ENCODE measurements around the gene SLC37A1.

SLC37A1 gene

GRCh38 chr21:42541618-42542017 lies 28.0 kb downstream of the SLC37A1 start:
- in situ Hi-C loops (cut with MboI; ENCODE audit: low sequenced_read_pairs), result no loop called here

DNA sequence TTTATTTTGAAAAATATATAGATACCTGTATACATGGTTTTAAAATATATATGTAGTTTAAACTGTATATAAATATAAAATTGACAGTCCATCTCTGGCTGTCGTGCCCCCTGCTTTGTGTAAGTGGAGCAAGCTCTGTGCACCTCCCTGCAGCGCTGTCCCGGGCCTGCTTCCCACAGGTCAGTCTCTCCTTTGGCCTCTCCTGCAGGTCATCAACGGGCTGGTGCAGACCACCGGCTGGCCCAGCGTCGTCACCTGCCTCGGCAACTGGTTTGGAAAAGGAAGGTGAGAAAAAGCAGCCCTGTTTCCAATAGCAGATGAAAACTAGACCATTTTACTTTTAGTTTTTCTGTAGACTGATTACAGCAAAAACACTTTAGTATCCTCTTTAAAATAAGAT lies 28.5 kb downstream of the SLC37A1 start:
- in situ Hi-C loops (cut with MboI; ENCODE audit: low sequenced_read_pairs), result no loop called here

DNA sequence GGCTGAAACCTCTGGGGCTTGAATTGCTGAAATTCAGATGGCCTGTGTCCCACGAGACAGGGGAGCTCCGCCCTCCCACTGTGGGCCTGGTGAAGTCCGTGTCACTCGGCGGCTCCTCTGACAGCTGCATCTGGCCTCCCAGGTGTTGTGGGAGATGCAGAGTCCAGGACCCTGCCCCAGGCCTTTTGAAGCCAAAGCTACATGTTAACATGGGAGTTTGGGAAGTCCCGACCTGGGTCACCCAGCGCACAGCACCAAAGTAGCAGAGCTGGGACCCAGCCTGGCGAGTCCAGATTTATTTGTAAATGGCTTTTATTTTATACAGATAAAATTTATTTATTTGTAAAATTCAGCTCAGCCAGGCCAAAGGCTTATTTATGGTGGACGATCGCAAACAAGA lies 28.9 kb downstream of the SLC37A1 start:
- in situ Hi-C loops (cut with MboI; ENCODE audit: low sequenced_read_pairs), result no loop called here

DNA sequence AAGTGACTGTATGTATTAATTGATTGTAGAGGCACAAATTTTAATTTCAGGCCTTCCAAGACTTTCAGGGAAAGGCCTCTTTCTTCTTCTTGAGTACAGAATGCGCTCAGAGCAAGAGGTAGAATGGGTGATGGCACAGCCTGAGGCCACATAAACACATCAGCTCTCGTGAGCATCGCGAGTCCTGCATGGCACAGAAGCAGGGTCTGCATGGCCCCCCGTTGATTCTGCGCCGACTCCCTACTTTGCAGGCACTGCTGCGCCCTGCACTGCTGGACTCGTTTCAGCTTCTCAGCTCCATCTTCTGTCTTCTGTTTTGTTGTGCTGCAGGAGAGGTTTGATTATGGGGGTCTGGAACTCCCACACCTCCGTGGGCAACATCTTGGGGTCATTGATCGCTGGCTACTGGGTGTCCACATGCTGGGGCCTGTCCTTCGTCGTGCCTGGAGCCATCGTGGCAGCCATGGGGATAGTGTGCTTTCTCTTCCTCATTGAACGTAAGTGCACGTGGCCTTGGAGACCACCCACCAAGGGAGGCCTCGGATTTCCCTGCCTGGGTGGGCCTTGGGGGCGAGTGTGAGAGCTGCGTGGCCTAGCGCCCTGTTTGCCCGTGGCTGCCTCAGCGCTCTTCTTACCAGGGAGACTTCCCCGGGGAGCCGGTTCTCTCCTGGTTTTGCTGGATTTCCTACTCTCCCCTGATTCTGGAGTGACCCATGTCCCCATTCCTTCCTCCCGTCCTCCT lies 29.6 kb downstream of the SLC37A1 start:
- in situ Hi-C loops (cut with MboI; ENCODE audit: low sequenced_read_pairs), result no loop called here

DNA sequence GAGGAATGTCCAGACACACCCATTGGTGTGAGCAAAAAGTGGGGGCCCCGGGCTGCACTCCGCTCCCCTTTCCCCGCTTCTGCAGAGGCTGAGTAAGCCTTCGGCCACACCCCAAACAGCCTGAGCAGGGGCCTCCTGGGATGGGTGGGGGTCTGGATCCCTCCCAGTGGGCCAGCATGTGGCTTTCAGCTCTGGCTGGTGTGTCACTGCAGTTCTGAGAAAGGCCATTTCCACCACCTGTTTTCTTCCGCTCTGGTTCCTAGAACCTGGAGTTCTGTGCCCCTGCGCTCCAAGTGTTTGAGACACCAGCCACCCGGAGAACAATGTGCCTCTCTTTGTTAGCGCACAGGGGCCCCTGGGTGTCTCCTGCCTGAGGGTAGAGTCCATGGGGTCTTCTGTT lies 30.9 kb downstream of the SLC37A1 start:
- in situ Hi-C loops (cut with MboI; ENCODE audit: low sequenced_read_pairs), result no loop called here

- in situ Hi-C loops (cut with MboI; ENCODE audit: low sequenced_read_pairs), result no loop called here
Measured at GRCh38 chr21:42545317-42545716, 31.7 kb downstream of the SLC37A1 start.

- in situ Hi-C loops (cut with MboI; ENCODE audit: low sequenced_read_pairs), result no loop called here
Measured at GRCh38 chr21:42545745-42546144, 32.1 kb downstream of the SLC37A1 start.

DNA sequence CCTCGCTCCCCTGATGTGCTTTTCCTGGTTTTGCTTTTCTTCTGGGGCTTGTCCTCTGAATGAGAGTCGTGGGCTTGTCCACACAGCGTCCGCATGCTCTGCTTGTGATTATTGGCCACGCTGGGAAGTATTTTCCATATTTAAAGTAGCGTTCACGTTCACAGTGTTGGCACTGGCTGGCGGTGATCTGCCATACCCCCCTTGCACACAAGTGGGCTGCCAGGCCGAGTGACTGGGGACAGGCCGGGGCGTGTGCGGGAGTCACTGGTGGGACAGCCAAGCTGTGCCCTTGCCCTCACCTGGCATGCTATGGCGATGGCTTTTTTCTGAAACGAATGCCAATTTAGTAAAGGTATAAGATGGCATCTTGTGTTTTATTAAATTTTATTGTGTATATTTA lies 32.8 kb downstream of the SLC37A1 start:
- in situ Hi-C loops (cut with MboI; ENCODE audit: low sequenced_read_pairs), result no loop called here

DNA sequence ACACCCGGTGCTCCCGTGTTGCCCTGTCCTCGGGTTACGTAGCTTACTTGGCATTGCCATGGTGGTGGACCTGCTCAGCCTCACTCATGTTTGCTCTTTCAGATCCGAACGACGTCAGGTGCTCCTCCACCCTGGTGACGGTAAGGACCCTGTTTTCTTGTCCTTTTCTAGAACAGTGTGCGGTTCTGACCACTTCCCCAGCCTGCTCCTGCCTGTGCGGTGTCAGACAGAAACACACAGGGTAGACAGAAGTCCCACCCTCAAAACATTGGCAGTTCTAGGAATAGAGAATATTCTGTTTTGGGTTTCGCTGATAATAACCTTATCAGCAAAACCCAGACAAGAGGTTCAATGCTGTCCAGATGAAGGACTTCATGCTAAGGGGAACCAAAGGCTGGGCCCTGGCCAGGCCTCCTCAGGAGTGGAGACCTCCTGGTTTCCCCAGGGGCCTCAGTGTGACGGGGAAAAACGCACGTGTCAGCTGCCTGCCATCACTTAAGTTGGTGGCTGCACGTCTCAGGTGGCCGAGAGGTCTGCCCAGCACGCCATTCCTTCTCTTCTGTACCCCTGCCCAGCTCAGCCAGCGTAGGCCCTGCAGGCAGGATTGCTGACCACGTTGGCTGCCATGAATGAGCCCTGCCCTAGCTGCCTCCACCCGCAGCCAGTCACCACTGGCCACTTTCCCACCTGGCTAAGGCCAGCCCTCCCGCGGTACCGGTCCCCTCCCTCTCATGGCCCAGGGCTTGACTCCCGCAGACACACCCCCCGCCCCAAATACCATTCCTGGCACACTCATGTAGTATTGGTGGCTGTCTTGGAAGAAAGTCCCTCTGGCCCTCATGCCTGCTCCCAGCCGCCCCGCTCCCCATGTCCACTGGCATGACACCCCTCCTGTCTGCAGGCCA lies 33.6 kb downstream of the SLC37A1 start:
- in situ Hi-C loops (cut with MboI; ENCODE audit: low sequenced_read_pairs), result no loop called here

GRCh38 chr21:42547906-42548365 lies 34.3 kb downstream of the SLC37A1 start:
- in situ Hi-C loops (cut with MboI; ENCODE audit: low sequenced_read_pairs), result no loop called here

DNA sequence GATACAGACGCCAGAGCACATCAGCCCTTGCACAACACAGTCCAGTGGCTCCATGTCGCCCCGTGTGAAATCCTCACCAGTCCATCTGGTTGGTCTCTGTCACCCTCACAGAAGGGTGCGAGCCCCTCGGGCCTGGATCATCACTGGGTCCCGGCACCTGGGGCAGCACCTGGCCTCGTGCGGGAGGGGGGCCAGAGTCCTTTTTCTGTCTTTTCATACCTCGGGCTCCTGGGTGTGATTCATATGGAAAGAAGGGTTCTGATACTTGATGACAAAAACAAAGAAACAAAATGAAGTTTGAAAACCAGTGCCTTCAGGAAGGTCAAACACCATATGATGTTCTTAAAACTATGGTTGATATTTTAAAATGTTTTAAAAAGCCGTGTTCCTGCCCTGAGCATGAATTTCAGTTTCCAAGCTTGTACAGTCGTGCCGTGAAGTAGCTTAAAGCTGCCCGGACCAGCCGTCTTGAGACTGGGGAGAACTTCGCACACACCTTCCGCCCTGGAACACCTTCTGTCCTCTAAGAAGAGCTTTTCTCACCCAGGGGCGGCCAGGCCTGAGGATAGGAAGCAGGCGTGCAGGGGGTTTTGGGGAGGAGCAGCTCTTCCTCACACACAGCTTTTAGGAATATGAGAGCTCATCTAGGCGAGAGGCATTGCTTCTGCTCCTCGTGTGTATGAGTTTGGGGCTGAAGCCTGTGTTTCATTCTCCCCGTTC lies 35.2 kb downstream of the SLC37A1 start:
- in situ Hi-C loops (cut with MboI; ENCODE audit: low sequenced_read_pairs), result no loop called here

DNA sequence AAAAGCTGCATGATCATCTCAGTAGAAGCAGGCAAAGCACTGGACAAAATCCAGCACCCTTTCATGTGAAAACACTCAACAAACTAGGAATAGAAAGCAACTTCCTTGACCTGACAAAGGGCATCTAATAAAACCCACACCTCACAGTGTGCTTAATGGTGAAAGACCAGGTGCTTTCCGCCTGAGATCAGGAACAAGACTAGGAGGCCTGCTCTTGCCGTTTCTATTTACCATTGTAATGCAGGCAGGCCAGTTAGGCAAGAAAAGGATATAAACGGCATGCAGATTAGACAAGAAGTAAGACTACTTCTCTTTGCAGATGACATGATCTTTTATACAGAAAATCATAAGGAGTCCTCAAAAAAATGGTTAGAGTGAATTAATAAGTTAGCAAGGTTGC lies 37.2 kb downstream of the SLC37A1 start:
- in situ Hi-C loops (cut with MboI; ENCODE audit: low sequenced_read_pairs), result no loop called here

DNA sequence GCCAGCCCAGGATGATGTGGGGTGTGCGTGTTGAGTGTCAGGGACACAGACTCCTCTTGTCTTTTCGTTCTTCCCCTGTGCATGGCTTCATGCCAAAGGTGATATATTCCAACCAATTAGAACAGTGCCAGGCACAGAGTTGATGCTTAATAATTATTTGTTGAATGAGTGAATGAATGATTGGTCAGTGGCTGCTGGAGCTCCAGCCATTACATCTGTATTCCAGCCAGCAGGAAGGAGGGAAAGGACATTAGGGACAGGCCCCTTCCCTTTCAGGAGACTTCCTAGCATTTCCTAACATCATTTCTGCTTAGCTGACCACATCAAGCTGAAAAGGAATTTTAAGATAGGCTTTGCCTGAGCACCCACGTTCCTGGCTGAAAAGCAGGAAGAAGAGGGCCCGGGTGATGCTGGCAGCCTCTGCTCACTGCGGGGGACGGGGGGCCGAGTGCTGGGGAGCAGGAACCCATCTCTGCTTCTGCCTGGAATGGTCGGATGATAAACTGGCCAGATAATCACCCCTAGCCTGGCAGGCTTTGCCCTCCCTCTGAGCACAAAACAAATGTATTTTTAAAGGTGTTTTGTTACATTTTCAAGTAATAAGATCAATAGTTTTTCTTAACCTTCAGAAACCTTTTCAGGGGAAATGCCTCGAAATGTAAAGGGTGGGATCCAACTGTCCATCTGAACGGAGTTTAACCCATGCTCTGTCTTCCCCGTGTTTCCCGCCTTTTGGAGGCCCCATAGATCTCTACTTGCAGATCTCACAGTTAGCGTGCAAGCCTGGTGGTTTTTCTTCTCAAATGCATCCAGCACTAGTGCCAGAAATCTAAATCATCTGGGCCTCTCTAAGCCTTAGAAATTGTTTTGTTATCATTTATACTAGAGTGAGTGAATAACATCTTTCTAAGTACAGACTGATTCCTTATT lies 39.0 kb downstream of the SLC37A1 start:
- in situ Hi-C loops (cut with MboI; ENCODE audit: low sequenced_read_pairs), result no loop called here

- in situ Hi-C loops (cut with MboI; ENCODE audit: low sequenced_read_pairs), result no loop called here
Measured at GRCh38 chr21:42553435-42553834, 39.8 kb downstream of the SLC37A1 start.

- in situ Hi-C loops (cut with MboI; ENCODE audit: low sequenced_read_pairs), result no loop called here
Measured at GRCh38 chr21:42554251-42554961, 40.8 kb downstream of the SLC37A1 start.

- in situ Hi-C loops (cut with MboI; ENCODE audit: low sequenced_read_pairs), result no loop called here
Measured at GRCh38 chr21:42555756-42556438, 42.2 kb downstream of the SLC37A1 start.

DNA sequence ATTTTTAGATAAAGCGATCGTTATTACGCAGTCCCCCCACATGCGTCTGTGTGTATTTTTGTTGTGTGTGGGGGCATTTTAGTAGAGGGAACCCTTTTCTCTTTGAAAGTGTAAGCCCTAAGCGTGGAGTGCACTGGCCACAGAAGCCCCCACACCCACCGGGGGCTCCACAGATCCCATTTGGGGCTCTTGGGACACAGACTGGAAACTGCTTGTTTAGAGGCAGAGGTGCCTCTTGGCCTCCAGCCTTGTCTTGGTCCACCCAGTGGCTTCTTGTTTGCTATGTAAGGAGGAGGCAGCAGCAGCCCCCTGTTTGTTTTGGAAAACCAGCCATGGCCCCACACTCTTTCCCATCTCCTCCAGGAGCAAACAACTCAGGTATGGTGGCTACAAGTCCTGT lies 42.8 kb downstream of the SLC37A1 start:
- in situ Hi-C loops (cut with MboI; ENCODE audit: low sequenced_read_pairs), result no loop called here

GRCh38 chr21:42556960-42557359 lies 43.3 kb downstream of the SLC37A1 start:
- in situ Hi-C loops (cut with MboI; ENCODE audit: low sequenced_read_pairs), result no loop called here

- in situ Hi-C loops (cut with MboI; ENCODE audit: low sequenced_read_pairs), result no loop called here
Measured at GRCh38 chr21:42557420-42557819, 43.8 kb downstream of the SLC37A1 start.
